HG02870 (cell line): ENCODE data around the gene EIF1AD.

Source experiments
- ATAC-seq: cut with Tn5 transposase; IDR thresholded peaks from one replicate; pipeline ENCODE4 v1.9.1; 2021; ENCODE audit warnings: mild to moderate bottlenecking, moderate library complexity; ENCODE audit not compliant: unreplicated experiment

The EIF1AD gene

DNA sequence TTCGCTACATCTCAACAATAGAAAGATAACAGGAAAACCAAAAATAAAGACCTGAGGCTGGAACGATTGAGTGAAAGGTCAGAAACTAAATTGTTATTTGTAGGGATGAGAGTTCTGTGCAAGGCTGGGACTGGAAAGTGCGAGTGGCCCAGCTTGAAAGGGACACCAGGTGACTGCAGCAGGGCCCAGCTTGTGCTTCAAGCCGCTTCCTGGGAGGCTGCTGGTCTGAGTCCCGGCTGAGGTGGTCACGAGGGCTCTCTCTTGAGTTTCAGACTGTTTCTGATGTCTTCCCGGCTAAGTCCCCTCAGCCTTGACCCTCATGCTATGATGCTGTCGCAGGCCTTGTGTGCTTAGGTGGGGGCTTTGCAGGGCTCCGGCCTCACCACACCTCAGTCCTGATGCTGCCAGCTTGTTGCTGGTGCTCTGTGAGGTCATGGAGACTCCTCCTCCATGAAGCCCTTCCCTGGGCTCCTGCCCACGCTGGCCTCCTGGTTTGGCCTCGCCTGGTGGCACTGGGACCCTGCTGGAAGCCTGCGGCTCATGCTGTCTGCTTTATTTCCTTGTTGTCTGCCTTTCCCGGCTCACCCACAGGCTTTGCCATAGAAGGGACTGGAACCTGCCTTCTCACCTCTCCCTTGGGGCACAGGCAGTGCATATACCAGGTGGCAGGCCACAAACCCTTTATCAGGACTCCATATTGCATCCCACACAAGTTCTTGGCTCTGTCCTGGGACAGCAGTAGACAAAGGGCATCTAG, 4.4 kb upstream of the EIF1AD start:
- ATAC-seq, result no peak

GRCh38 chr11:66004186-66004585, 2.2 kb upstream of the EIF1AD start:
- no peak for ATAC-seq

- no peak for ATAC-seq
Measured at GRCh38 chr11:66003291-66003690, 1.3 kb upstream of the EIF1AD start.

DNA sequence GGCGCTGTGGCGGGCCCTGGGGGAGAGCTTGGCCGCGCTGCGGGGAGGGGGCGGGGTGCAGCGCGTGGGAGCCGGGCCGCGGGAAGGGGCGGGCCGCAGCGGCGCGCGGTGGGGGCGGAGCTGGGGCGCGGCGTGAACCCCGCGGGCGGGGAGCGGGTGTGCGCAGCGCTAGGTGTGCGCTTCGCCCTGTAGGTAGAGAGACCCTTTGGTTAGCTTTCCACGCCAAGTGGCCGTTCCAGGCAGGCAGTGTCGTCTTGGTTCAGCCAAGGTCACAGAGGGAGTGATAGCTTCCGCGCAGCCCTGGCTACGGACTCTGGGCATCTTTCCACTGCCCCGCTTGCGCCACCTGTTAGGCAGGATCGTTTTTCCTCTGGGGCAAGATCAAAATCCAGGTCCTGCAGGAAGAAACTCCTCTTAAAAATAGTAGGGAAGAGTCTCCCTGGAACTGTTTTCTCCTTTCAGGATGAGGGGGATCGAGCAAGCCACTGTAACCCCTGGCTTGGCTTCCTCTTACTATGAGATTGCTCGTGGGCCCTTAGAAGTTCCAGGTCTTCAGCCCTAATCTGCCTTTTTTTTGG, 780 bp upstream of the EIF1AD start:
- peak; percentile 37 for ATAC-seq

GRCh38 chr11:65997286-65997685, 4.7 kb downstream of the EIF1AD start:
- no peak for ATAC-seq

GRCh38 chr11:65992056-65992455, 9.9 kb downstream of the EIF1AD start:
- no peak for ATAC-seq

GRCh38 chr11:65988791-65989592, 13.0 kb downstream of the EIF1AD start:
- peak; percentile 85 for ATAC-seq

- no peak for ATAC-seq
Measured at GRCh38 chr11:65987336-65987735, 14.6 kb downstream of the EIF1AD start.

- ATAC-seq, result no peak
Measured at GRCh38 chr11:65983589-65983987, 18.4 kb downstream of the EIF1AD start.

GRCh38 chr11:65982824-65983588, 19.0 kb downstream of the EIF1AD start:
- ATAC-seq, result no peak

DNA sequence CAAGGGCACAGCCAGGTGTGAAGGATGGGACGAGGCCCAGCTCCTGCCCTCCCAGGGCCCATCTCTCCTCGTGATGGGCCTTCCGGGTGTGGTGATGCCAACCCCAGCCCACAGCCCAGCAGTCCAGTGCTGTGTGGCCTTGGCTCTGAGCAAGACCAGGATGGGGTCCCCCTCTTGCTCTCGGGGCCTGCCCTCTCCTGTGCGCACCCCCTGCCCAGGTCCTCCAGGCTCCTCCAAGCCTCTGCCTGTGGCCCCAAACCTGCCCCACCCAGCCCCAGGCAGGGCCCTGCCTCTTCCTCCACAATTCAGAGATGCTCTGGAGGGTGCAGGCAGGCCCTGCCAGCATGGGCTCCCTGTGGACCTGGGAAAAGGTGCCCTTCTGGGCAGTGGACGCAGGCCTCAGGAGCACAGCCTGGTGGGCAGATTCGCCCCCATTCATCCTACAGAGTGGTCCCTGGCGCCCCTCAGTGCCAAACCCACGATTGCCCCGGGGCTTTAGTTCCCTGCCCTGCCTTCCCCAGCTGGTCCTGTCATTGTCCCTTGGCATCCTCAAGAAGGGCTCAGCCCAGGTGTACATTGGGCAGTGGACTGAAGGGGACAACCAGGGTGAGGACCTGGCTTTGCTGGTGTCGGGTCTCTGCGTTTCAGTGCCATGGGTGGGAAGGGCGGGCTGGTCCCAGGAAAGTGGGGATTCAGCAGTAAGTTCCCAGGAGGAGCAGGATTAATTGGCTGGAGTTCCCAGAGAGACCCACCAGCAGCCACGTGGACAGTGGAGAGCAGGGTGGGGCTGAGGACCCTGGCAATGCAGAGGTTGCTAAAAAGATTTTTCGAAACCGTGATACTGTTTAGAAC, 19.8 kb downstream of the EIF1AD start:
- ATAC-seq, result no peak

GRCh38 chr11:65981101-65981740, 20.7 kb downstream of the EIF1AD start:
- no peak for ATAC-seq

GRCh38 chr11:65979261-65979759, 22.6 kb downstream of the EIF1AD start:
- no peak for ATAC-seq

GRCh38 chr11:65978391-65979238, 23.3 kb downstream of the EIF1AD start:
- ATAC-seq, result no peak

DNA sequence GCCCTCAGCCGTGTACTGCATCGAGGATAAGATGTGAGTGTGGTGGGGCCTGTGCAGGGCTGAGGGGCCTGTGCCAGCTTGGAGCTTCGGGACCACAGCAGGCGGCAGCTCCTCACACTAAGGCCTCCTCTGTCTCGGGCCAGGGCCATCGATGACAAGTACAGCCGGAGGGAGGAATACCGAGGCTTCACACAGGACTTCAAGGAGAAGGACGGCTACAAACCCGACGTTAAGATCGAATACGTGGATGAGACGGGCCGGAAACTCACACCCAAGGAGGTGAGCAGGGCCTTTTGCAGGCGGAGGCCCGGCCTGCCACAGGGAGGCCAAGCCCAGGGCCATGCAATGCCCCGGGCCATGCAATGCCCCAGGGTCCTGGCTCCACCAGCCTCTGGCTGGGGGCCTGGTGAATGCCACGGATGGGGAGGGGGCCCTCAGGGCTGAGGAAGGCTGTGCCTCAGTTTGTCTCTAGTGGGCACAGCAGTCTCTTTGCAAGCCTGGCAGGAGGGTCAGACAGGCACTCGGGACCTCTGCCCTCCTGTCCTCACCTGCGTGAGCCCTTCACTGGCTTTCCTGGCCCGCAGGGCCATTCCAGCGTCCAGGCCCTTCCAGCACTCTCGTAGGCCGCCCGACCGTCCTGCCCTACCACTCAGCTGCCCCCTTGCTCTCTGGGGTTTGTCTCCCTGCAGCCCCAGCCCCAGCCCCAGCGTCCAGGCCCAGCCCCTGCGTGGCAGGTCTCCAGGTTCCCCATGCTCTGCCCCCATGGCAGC, 24.2 kb downstream of the EIF1AD start:
- ATAC-seq, result no peak

GRCh38 chr11:65976216-65977176, 25.5 kb downstream of the EIF1AD start:
- ATAC-seq, result no peak

- ATAC-seq, result no peak
Measured at GRCh38 chr11:65975771-65976170, 26.2 kb downstream of the EIF1AD start.
